HepG2 (cell line): Measurements from ENCODE around the gene RABEPK. TPM values are rescaled to one million over a fixed set of nuclear protein-coding genes. Genes with fewer than 3 reads are reported as not detected.

ENCODE experiments used
- ATF7 ChIP-seq, 2 experiments: fragments of 450-650 bp in 1 of 2; sonication (generic) in 1 of 2; formaldehyde crosslinking in 1 of 2; IDR thresholded peaks; 2 replicates each; pipeline versions ENCODE4 v1.4.0 to v1.6.1; 2016 to 2020; ENCODE audit warnings: antibody characterized with exemption in 1 of 2, mild to moderate bottlenecking in 1 of 2, missing genetic modification reagents in 1 of 2
- CCDC6 ChIP-seq: sonication (generic); formaldehyde crosslinking; IDR thresholded peaks from 2 replicates; pipeline ENCODE4 v1.8.1; 2022; ENCODE audit warnings: mild to moderate bottlenecking, missing genetic modification reagents, moderate library complexity
- HNRNPH1 ChIP-seq: fragments of 200-400 bp; formaldehyde crosslinking; optimal IDR thresholded peaks from 2 replicates; pipeline ENCODE3; 2017; ENCODE audit warnings: mild to moderate bottlenecking, low read depth, low read length
- JUN ChIP-seq: sonication (generic); formaldehyde crosslinking; IDR thresholded peaks from 2 replicates; pipeline ENCODE4 v1.4.0; 2020; ENCODE audit warnings: mild to moderate bottlenecking, missing genetic modification reagents
- KIAA2018 ChIP-seq: sonication (generic); formaldehyde crosslinking; IDR thresholded peaks from 2 replicates; pipeline ENCODE4 v1.5.0; 2020; ENCODE audit warnings: mild to moderate bottlenecking, missing genetic modification reagents, borderline replicate concordance
- MLXIP ChIP-seq: sonication (generic); formaldehyde crosslinking; IDR thresholded peaks from 2 replicates; pipeline ENCODE4 v1.9.0; 2021; ENCODE audit warnings: missing genetic modification reagents, borderline replicate concordance
- PTBP1 ChIP-seq: fragments of 200-400 bp; formaldehyde crosslinking; IDR thresholded peaks from 2 replicates; pipeline ENCODE4 v1.6.1; 2018; ENCODE audit warnings: low read length, low read depth; ENCODE audit not compliant: poor library complexity, severe bottlenecking
- REL ChIP-seq: sonication (generic); formaldehyde crosslinking; conservative IDR thresholded peaks from 2 replicates; pipeline ENCODE4 v1.8.0; 2022; ENCODE audit warnings: mild to moderate bottlenecking, missing genetic modification reagents, moderate library complexity
- TRIM22 ChIP-seq: fragments of 450-650 bp; IDR thresholded peaks from 2 replicates; pipeline ENCODE4 v1.6.1; 2017
- XBP1 ChIP-seq: sonication (generic); formaldehyde crosslinking; IDR thresholded peaks from 2 replicates; pipeline ENCODE4 v1.5.0; 2020; ENCODE audit warnings: missing genetic modification reagents
- ZBTB44 ChIP-seq: sonication (generic); formaldehyde crosslinking; IDR thresholded peaks from 2 replicates; pipeline ENCODE4 v1.4.0; 2020; ENCODE audit warnings: missing genetic modification reagents
- ZNF616 ChIP-seq: sonication (generic); formaldehyde crosslinking; IDR thresholded peaks from 2 replicates; pipeline ENCODE4 v1.5.0; 2020; ENCODE audit warnings: low read depth, mild to moderate bottlenecking, missing genetic modification reagents
- ZNF83 ChIP-seq: sonication (generic); formaldehyde crosslinking; IDR thresholded peaks from 2 replicates; pipeline ENCODE4 v1.4.0; 2020; ENCODE audit warnings: missing genetic modification reagents, mild to moderate bottlenecking, borderline replicate concordance
- ZZZ3 ChIP-seq: sonication (generic); formaldehyde crosslinking; IDR thresholded peaks from 2 replicates; pipeline ENCODE4 v1.4.0; 2020; ENCODE audit warnings: missing genetic modification reagents, mild to moderate bottlenecking, borderline replicate concordance
- polyA plus RNA-seq, 8 experiments: library from polyadenylated mRNA; depleted of rRNA in 3 of 8; stranded (reverse) in 7 of 8; unstranded in 1 of 8; fragments of >200 nt; fragmentation: Illumina TruSeq in 4 of 8; extraction: Trizol in 4 of 8; gene quantifications; 2 replicates each; pipeline versions ENCODE4 v1.2.1 to v1.2.3, GENCODE V29; 2011 to 2016; ENCODE audit warnings: low read depth in 4 of 8, missing spikeins in 1 of 8, mixed read lengths in 1 of 8; ENCODE audit not compliant: insufficient read depth in 1 of 8
- total RNA-seq, 5 experiments: library from RNA; depleted of rRNA; stranded (reverse); fragments of >200 nt; fragmentation: Illumina TruSeq; extraction: Trizol; gene quantifications; 2 replicates each; pipeline ENCODE4 v1.2.3, GENCODE V29; 2016; ENCODE audit warnings: low read depth in 1 of 5

Gene RABEPK
- total and polyA plus RNA-seq, 2 of the 13 experiments (the other 11 are each of a cell fraction or from before 2014, with no cell fraction given), result 75.5 to 90.0 TPM

GRCh38 chr9:125262294-125262991 lies 62.1 kb downstream of the RABEPK start (continued):
- TF ChIP-seq KIAA2018 (CRISPR knock-in tag), result no peak
- TF ChIP-seq ZNF616 (CRISPR knock-in tag), result no peak
- no peak for TF ChIP-seq MLXIP (CRISPR knock-in tag)
- TF ChIP-seq HNRNPH1, result no peak
- TF ChIP-seq JUN (CRISPR knock-in tag), result no peak
- TF ChIP-seq ZNF83 (CRISPR knock-in tag), result no peak
- TF ChIP-seq XBP1 (CRISPR knock-in tag), result no peak
- TF ChIP-seq CCDC6 (CRISPR knock-in tag), result peak; percentile 8; the same call in 1 of the 2 replicates
- TF ChIP-seq ZBTB44 (CRISPR knock-in tag), result no peak
- TF ChIP-seq ATF7 (IDR thresholded peaks at IDR 0.05), result peak; percentile 77
- TF ChIP-seq ATF7 (CRISPR knock-in tag; IDR thresholded peaks at IDR 0.05), result no peak
- TF ChIP-seq TRIM22, result no peak
- TF ChIP-seq REL, result no peak
- TF ChIP-seq PTBP1, result no peak
- no peak for TF ChIP-seq ZZZ3 (CRISPR knock-in tag)
